ENCODE measurements around the gene STRN4.
"Not testable (repeated sequence)": the region's sequence is repeated elsewhere in the genome, so short reads cannot be mapped to it uniquely, and the experiment has no call there.

Gene STRN4

GRCh38 chr19:46775642-46776258, 29.5 kb upstream of the STRN4 start:
- Histone ChIP-seq H4K20me1 (ENCODE audit: low read depth, low read length) (0 out of 2 replicates have a peak, but pooled peaks cover 3% of the 10 kb centered on the region), H3K27ac (ENCODE audit: low read depth, low read length) (no peak overlapping the region), H3K27me3 (ENCODE audit: low read length) (no peaks in the 10 kb centered on the region), H3F3A (ENCODE audit: insufficient read depth) (peaks cover 8% of the 10 kb centered on the region), H3K36me3 (ENCODE audit: low read length) (peaks cover 15% of the 10 kb centered on the region; the same call in 1 of the 2 replicates), H3K9me2 (replicated peaks; ENCODE audit: insufficient read depth, low read length) (no peaks in the 10 kb centered on the region), H3K9me3 (ENCODE audit: insufficient read depth, low read length) (no peaks in the 10 kb centered on the region), H3K4me3 (ENCODE audit: insufficient read depth, low read length, poor library complexity, severe bottlenecking) (no peak overlapping the region), H3K9ac (ENCODE audit: low read length) (no peak overlapping the region), H3K4me2 (ENCODE audit: low read depth, low read length, poor library complexity, severe bottlenecking) (no peak overlapping the region), H2AFZ (ENCODE audit: low read depth, low read length, severe bottlenecking) (no peak overlapping the region), H3K79me2 (ENCODE audit: insufficient read depth, low read length) (no peaks in the 10 kb centered on the region)
- no peak for TF ChIP-seq CTCF (IDR thresholded peaks at IDR 0.05; ENCODE audit: insufficient read depth, low read length, poor library complexity, severe bottlenecking)
- no peak for TF ChIP-seq EZH2phosphoT487 (conservative IDR thresholded peaks at IDR 0.05; ENCODE audit: low read length)

- peaks cover 15% of the 10 kb centered on the region; the same call in 1 of the 2 replicates for H3K36me3 ChIP-seq (ENCODE audit: low read length)
- H4K20me1 ChIP-seq (ENCODE audit: low read depth, low read length), result 0 out of 2 replicates have a peak, but pooled peaks cover 3% of the 10 kb centered on the region
- no peaks in the 10 kb centered on the region for H3K9me2 ChIP-seq (replicated peaks; ENCODE audit: insufficient read depth, low read length)
- no peak overlapping the region for H3K9ac ChIP-seq (ENCODE audit: low read length)
- no peak overlapping the region for H3K4me3 ChIP-seq (ENCODE audit: insufficient read depth, low read length, poor library complexity, severe bottlenecking)
- H3K4me2 ChIP-seq (ENCODE audit: low read depth, low read length, poor library complexity, severe bottlenecking), result no peak overlapping the region
- H3K9me3 ChIP-seq (ENCODE audit: insufficient read depth, low read length), result no peaks in the 10 kb centered on the region
- peaks cover 10% of the 10 kb centered on the region for H3F3A ChIP-seq (ENCODE audit: insufficient read depth)
- no peak overlapping the region for H3K27ac ChIP-seq (ENCODE audit: low read depth, low read length)
- H2AFZ ChIP-seq (ENCODE audit: low read depth, low read length, severe bottlenecking), result no peak overlapping the region
- H3K27me3 ChIP-seq (ENCODE audit: low read length), result no peaks in the 10 kb centered on the region
- TF ChIP-seq CTCF (IDR thresholded peaks at IDR 0.05; ENCODE audit: insufficient read depth, low read length, poor library complexity, severe bottlenecking), result no peak
- TF ChIP-seq EZH2phosphoT487 (conservative IDR thresholded peaks at IDR 0.05; ENCODE audit: low read length), result no peak
- no peaks in the 10 kb centered on the region for H3K79me2 ChIP-seq (ENCODE audit: insufficient read depth, low read length)
Measured at GRCh38 chr19:46773018-46773399, 26.8 kb upstream of the STRN4 start.

DNA sequence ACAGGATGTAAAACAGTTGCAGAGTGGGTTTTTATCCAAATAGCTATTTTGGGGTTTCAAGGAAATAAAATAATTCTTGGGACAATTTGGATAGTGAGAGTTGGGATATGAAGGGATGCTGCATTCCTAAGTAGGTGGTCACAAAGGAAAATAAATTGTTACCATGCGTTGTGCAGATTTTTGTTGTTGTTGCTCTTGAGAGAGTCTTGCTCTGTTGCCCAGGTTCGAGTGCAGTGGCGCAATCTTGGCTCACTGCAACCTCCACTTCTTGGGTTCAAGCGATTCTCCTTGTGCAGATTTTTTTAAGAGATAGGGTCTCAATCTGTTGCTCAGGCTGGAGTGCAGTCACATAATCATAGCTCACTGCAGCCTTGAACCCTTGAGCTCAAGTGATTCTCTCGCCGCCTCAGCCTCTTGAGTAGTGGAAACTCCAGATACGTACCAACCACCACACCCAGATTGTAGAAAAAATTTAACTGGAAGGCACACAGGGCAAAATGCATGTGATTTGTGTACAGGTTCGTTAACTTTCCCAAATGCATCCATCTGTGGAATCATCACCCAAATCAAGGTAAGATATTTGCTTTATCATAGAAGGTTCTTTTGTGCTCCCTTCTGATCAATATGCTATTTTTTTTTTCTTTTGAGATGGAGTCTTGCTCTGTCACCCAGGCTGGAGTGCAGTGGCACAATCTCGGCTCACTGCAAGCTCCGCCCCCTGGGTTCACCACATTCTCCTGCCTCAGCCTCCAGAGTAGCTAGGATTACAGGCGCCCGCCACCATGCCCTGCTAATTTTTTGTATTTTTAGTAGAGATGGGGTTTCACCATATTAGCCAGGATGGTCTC, 26.1 kb upstream of the STRN4 start:
- H3K36me3 ChIP-seq (ENCODE audit: low read length), result 0 out of 2 replicates have a peak, but pooled peaks cover 10% of the 10 kb centered on the region
- peaks cover 10% of the 10 kb centered on the region for H3F3A ChIP-seq (ENCODE audit: insufficient read depth)
- H3K79me2 ChIP-seq (ENCODE audit: insufficient read depth, low read length), result no peaks in the 10 kb centered on the region
- H4K20me1 ChIP-seq (ENCODE audit: low read depth, low read length), result no peaks in the 10 kb centered on the region
- no peak overlapping the region for H3K27ac ChIP-seq (ENCODE audit: low read depth, low read length)
- no peak overlapping the region for H3K4me3 ChIP-seq (ENCODE audit: insufficient read depth, low read length, poor library complexity, severe bottlenecking)
- H3K9me3 ChIP-seq (ENCODE audit: insufficient read depth, low read length), result no peaks in the 10 kb centered on the region
- H3K27me3 ChIP-seq (ENCODE audit: low read length), result no peaks in the 10 kb centered on the region
- TF ChIP-seq CTCF (IDR thresholded peaks at IDR 0.05; ENCODE audit: insufficient read depth, low read length, poor library complexity, severe bottlenecking) (no peak), EZH2phosphoT487 (conservative IDR thresholded peaks at IDR 0.05; ENCODE audit: low read length) (no peak)
- no peak overlapping the region for H3K4me2 ChIP-seq (ENCODE audit: low read depth, low read length, poor library complexity, severe bottlenecking)
- H3K9me2 ChIP-seq (replicated peaks; ENCODE audit: insufficient read depth, low read length), result no peaks in the 10 kb centered on the region
- H3K9ac ChIP-seq (ENCODE audit: low read length), result no peak overlapping the region
- H2AFZ ChIP-seq (ENCODE audit: low read depth, low read length, severe bottlenecking), result no peak overlapping the region

DNA sequence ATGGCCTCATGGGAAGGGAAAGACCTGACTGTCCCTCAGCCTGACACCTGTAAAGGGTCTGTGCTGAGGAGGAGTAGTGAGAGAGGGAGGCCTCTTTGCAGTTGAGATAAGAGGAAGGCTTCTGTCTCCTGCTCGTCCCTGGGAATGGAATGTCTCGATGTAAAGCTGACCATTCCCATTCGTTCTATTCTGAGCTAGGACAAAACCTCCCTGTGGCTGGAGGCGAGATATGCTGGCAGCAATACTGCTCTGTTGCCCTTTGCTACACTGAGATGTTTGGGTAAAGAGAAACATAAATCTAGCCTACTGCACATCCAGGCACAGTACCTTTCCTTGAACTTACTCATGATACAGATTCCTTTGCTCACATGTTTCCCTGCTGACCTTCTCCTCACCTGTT, 22.5 kb upstream of the STRN4 start:
- H3K4me3 ChIP-seq (ENCODE audit: insufficient read depth, low read length, poor library complexity, severe bottlenecking); H4K20me1 ChIP-seq (ENCODE audit: low read depth, low read length): not testable (repeated sequence)

More for the DNA sequence above, 22.5 kb upstream of the STRN4 start:
- not testable (repeated sequence) for H3K27ac ChIP-seq (ENCODE audit: low read depth, low read length); H3K36me3 ChIP-seq (ENCODE audit: low read length); H3K9ac ChIP-seq (ENCODE audit: low read length); H3K9me2 ChIP-seq (replicated peaks; ENCODE audit: insufficient read depth, low read length); H3K9me3 ChIP-seq (ENCODE audit: insufficient read depth, low read length); H3K79me2 ChIP-seq (ENCODE audit: insufficient read depth, low read length); H3K4me2 ChIP-seq (ENCODE audit: low read depth, low read length, poor library complexity, severe bottlenecking); H3K27me3 ChIP-seq (ENCODE audit: low read length); H2AFZ ChIP-seq (ENCODE audit: low read depth, low read length, severe bottlenecking)
- peaks cover 10% of the 10 kb centered on the region for H3F3A ChIP-seq (ENCODE audit: insufficient read depth)

Measured in SU-DHL-6 (cell line).